ENCODE data around the gene INTS6L. TPM values are rescaled to one million over a fixed set of nuclear protein-coding genes. Genes with fewer than 3 reads are reported as not detected.

INTS6L gene
- total RNA-seq, 2 experiments from 2014 or later = 20.3 to 22.8 TPM

- H3K4me3 Mint-ChIP-seq = no peak overlapping the region
- H3K27me3 Mint-ChIP-seq = no peaks in the 10 kb centered on the region
- H3K36me3 Mint-ChIP-seq = peaks cover 16% of the 10 kb centered on the region
- H3K9me3 Mint-ChIP-seq (ENCODE audit: low read depth) = no peaks in the 10 kb centered on the region
- CTCF ChIA-PET = no interaction called here
- H3K4me1 Mint-ChIP-seq = peaks cover 22% of the 10 kb centered on the region
- ATAC-seq (no peak), DNase-seq (no peak)
- no peak overlapping the region for H3K27ac Mint-ChIP-seq
These were observed 14.8 kb downstream of the INTS6L start for GRCh38 chrX:135535077-135535940.

- Mint-ChIP-seq H3K4me3 (no peak overlapping the region), H3K27ac (peak overlapping the region; percentile 65), H3K36me3 (peaks cover 13% of the 10 kb centered on the region), H3K27me3 (no peaks in the 10 kb centered on the region), H3K4me1 (peaks cover 18% of the 10 kb centered on the region), H3K9me3 (ENCODE audit: low read depth) (no peaks in the 10 kb centered on the region)
- peak; percentile 36 for ATAC-seq
- DNase-seq = no peak
- CTCF ChIA-PET = no interaction called here
These were observed 16.4 kb downstream of the INTS6L start for GRCh38 chrX:135536877-135537276.

- H3K27me3 Mint-ChIP-seq = no peaks in the 10 kb centered on the region
- H3K27ac Mint-ChIP-seq = no peak overlapping the region
- CTCF ChIA-PET = interaction anchor here (1.4 kb wide), 1 partner anchor 31 kb away, joined by 3 read pairs; no protein-coding TSS in a partner anchor
- ATAC-seq (no peak), DNase-seq (no peak)
- H3K9me3 Mint-ChIP-seq (ENCODE audit: low read depth) = no peaks in the 10 kb centered on the region
- H3K4me3 Mint-ChIP-seq = no peak overlapping the region
- peaks cover 11% of the 10 kb centered on the region for H3K36me3 Mint-ChIP-seq
- H3K4me1 Mint-ChIP-seq = peaks cover 32% of the 10 kb centered on the region
These were observed 20.9 kb downstream of the INTS6L start for GRCh38 chrX:135541351-135541750.

DNA sequence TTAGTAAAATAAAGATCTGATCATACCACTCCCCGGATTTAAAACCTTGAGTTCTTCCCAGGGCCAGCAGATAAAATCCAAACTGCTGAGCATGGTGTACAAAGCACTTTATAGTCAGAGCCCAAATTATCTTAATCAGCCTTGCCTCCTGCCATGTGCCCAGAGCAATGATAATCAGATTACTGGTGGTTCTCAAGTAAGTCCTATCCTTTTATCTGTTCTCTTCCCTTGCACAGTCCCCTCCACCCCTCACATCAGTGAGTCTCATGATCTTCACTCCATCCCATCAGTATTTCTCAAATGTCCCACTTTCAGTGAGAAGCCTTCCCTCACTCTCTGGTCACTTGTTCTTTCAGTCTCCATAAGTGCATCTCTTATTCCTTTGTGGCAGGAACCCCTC is 22.7 kb downstream of the INTS6L start:
- Mint-ChIP-seq H3K36me3 (peaks cover 18% of the 10 kb centered on the region), H3K27me3 (no peaks in the 10 kb centered on the region), H3K27ac (no peak overlapping the region), H3K4me1 (peaks cover 24% of the 10 kb centered on the region), H3K9me3 (ENCODE audit: low read depth) (no peaks in the 10 kb centered on the region), H3K4me3 (no peak overlapping the region)
- ATAC-seq = no peak
- CTCF ChIA-PET = interaction anchor here (1.3 kb wide), 1 partner anchor 17 kb away, joined by 4 read pairs; no protein-coding TSS in a partner anchor
- no peak for DNase-seq

GRCh38 chrX:135543924-135544323 is 23.5 kb downstream of the INTS6L start:
- Mint-ChIP-seq H3K27ac (no peak overlapping the region), H3K4me1 (peaks cover 22% of the 10 kb centered on the region), H3K9me3 (ENCODE audit: low read depth) (no peaks in the 10 kb centered on the region), H3K4me3 (no peak overlapping the region), H3K27me3 (no peaks in the 10 kb centered on the region), H3K36me3 (peaks cover 15% of the 10 kb centered on the region)
- peak; percentile 41 for DNase-seq
- no peak for ATAC-seq
- CTCF ChIA-PET = interaction anchor here (1.3 kb wide), 1 partner anchor 18 kb away, joined by 4 read pairs; no protein-coding TSS in a partner anchor

GRCh38 chrX:135544338-135544948 is 24.0 kb downstream of the INTS6L start:
- peaks cover 17% of the 10 kb centered on the region for H3K36me3 Mint-ChIP-seq
- peak overlapping the region; percentile 28 for H3K27ac Mint-ChIP-seq
- no peak overlapping the region for H3K4me3 Mint-ChIP-seq
- H3K27me3 Mint-ChIP-seq = no peaks in the 10 kb centered on the region
- CTCF ChIA-PET = interaction anchor here (1.1 to 1.3 kb wide), 2 partner anchors 18 to 52 kb away, joined by 3 to 4 read pairs; no protein-coding TSS in a partner anchor
- peaks cover 21% of the 10 kb centered on the region for H3K4me1 Mint-ChIP-seq
- peak; percentile 33 for ATAC-seq
- H3K9me3 Mint-ChIP-seq (ENCODE audit: low read depth) = no peaks in the 10 kb centered on the region
- DNase-seq = no peak

DNA sequence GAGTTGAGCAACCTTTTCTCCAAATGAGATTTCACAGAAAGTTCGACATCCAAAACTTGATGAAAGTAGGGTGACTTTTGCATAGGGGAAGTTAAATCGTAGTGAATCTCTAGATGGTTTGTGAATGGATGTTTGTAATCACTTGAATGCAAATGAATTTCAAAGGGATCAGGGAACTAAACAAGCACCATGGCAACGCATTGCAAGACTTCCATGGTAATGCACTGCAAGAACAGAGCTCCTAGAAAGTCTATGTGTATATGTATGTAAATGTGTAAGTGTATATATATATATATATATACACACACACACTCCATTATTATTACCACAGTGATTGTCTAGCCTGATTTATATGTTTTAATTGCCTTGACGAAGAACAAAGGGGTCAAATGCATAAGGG is 27.3 kb downstream of the INTS6L start:
- ATAC-seq (no peak), DNase-seq (no peak)
- H3K27me3 Mint-ChIP-seq = no peaks in the 10 kb centered on the region
- H3K9me3 Mint-ChIP-seq (ENCODE audit: low read depth) = no peaks in the 10 kb centered on the region
- CTCF ChIA-PET = no interaction called here
- peaks cover 17% of the 10 kb centered on the region for H3K4me1 Mint-ChIP-seq
- H3K4me3 Mint-ChIP-seq = no peak overlapping the region
- H3K27ac Mint-ChIP-seq = no peak overlapping the region
- H3K36me3 Mint-ChIP-seq = peaks cover 30% of the 10 kb centered on the region

DNA sequence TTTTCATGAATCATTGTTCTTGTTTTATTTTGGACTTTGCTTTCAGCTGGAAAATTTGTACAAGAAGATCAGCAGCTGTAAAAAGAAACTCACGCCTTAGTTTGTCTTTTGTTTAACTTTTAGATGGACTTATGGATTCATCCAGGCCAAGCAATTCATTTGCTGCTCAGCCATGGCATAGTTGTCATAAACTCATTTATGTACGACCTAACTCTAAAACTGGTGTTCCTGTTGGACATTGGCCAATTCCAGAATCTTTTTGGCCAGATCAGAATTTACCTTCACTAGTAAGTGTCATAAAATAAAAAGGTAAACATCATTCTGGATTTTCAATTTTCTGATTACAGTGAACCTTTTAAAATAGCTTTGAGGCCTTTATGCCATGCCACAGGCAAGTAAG is 29.1 kb downstream of the INTS6L start:
- DNase-seq (no peak), ATAC-seq (no peak)
- peaks cover 3% of the 10 kb centered on the region for H3K4me1 Mint-ChIP-seq
- no peaks in the 10 kb centered on the region for H3K9me3 Mint-ChIP-seq (ENCODE audit: low read depth)
- no peaks in the 10 kb centered on the region for H3K27me3 Mint-ChIP-seq
- H3K4me3 Mint-ChIP-seq = no peak overlapping the region
- H3K36me3 Mint-ChIP-seq = peaks cover 34% of the 10 kb centered on the region
- CTCF ChIA-PET = no interaction called here
- no peak overlapping the region for H3K27ac Mint-ChIP-seq

- no peak for ATAC-seq
- Mint-ChIP-seq H3K36me3 (peaks cover 31% of the 10 kb centered on the region), H3K27ac (no peak overlapping the region)
These were observed 35.6 kb downstream of the INTS6L start for GRCh38 chrX:135556055-135556454.

DNA sequence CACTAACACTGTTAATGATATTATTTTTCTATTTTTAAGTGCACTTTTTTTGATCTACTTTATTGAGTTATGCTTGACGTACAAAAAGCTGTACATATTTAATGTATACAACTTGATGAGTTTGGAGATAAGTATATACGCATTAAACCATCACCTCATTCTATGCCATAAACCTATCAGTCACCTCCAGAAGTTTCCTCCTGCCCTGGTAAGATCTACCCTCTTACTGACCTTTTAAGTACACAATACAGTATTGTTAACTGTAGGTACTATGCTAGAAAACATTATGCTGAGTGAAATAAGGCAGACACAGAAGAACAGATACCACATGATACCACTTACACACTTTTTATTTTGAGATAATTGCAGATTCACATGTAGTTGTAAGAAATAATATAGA is 36.9 kb downstream of the INTS6L start:
- Mint-ChIP-seq H3K4me1 (no peaks in the 10 kb centered on the region), H3K4me3 (no peak overlapping the region), H3K27me3 (no peaks in the 10 kb centered on the region), H3K9me3 (ENCODE audit: low read depth) (no peaks in the 10 kb centered on the region), H3K36me3 (peaks cover 30% of the 10 kb centered on the region), H3K27ac (no peak overlapping the region)
- no peak for ATAC-seq
- CTCF ChIA-PET = no interaction called here
- no peak for DNase-seq

More at GRCh38 chrX:135556055-135556454, 35.6 kb downstream of the INTS6L start:
- no peak overlapping the region for H3K4me3 Mint-ChIP-seq
- H3K27me3 Mint-ChIP-seq = no peaks in the 10 kb centered on the region
- CTCF ChIA-PET = no interaction called here
- H3K4me1 Mint-ChIP-seq = no peaks in the 10 kb centered on the region
- no peaks in the 10 kb centered on the region for H3K9me3 Mint-ChIP-seq (ENCODE audit: low read depth)
- DNase-seq = no peak

- peaks cover 23% of the 10 kb centered on the region for H3K36me3 Mint-ChIP-seq
- peaks cover 6% of the 10 kb centered on the region for H3K4me1 Mint-ChIP-seq
- no peak overlapping the region for H3K27ac Mint-ChIP-seq
- DNase-seq (no peak), ATAC-seq (no peak)
- CTCF ChIA-PET = interaction anchor here (0.8 kb wide), 1 partner anchor 31 kb away, joined by 3 read pairs; no protein-coding TSS in a partner anchor
- no peaks in the 10 kb centered on the region for H3K27me3 Mint-ChIP-seq
- no peak overlapping the region for H3K4me3 Mint-ChIP-seq
- H3K9me3 Mint-ChIP-seq (ENCODE audit: low read depth) = no peaks in the 10 kb centered on the region
These were observed 52.0 kb downstream of the INTS6L start for GRCh38 chrX:135572436-135572835.

DNA sequence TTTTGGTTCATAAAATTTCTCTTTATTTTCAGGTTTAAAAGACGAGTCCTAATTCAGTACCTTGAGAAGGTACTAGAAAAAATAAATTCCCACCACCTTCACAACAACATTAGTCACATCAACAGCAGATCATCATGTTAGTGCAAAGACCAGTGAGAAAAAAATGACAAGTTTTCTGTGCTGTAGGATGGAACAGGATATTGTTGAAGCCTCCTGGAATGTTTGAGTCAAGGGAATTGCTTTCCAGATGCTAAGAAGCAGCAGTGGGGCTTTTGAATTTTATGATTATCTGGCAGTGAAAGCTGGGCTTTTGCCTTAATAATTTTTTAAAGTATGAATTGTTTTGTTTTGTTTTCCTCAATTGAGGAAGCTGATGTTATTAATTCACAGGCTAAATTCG is 61.0 kb downstream of the INTS6L start:
- DNase-seq = no peak
- Mint-ChIP-seq H3K9me3 (ENCODE audit: low read depth) (no peaks in the 10 kb centered on the region), H3K27me3 (no peaks in the 10 kb centered on the region), H3K36me3 (peaks cover 19% of the 10 kb centered on the region), H3K27ac (no peak overlapping the region), H3K4me3 (no peak overlapping the region), H3K4me1 (peaks cover 4% of the 10 kb centered on the region)
- CTCF ChIA-PET = no interaction called here
- no peak for ATAC-seq

DNA sequence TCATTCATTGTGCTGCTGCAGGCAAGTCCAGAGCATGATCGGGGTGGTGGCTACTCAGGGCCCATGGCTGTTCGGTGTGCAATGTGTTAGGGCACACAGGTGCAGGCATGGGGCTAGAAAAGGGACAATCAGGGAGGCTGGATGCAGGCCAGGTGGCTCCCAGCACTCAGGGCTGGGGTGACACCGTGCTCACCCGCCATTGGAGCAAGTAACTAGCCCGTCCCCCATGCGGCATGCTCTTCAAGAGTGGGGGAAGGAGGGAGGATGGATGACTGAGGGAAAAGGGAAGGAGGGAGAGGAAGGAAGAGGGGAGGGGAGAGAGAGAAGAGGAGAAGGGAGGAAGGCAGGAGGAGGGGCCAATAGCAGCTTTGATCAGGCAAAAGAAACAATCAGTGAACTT is 64.7 kb downstream of the INTS6L start:
- Mint-ChIP-seq H3K27ac (no peak overlapping the region), H3K27me3 (peaks cover 6% of the 10 kb centered on the region)
- CTCF ChIA-PET = no interaction called here

GRCh38 chrX:135591871-135592270 is 71.4 kb downstream of the INTS6L start:
- CTCF ChIA-PET = no interaction called here

More for the DNA sequence above, 64.7 kb downstream of the INTS6L start:
- no peak for DNase-seq
- ATAC-seq = no peak
- H3K9me3 Mint-ChIP-seq (ENCODE audit: low read depth) = no peaks in the 10 kb centered on the region
- no peaks in the 10 kb centered on the region for H3K4me1 Mint-ChIP-seq
- peaks cover 4% of the 10 kb centered on the region for H3K36me3 Mint-ChIP-seq
- H3K4me3 Mint-ChIP-seq = no peak overlapping the region

More at GRCh38 chrX:135591871-135592270, 71.4 kb downstream of the INTS6L start:
- Mint-ChIP-seq H3K36me3 (no peaks in the 10 kb centered on the region), H3K4me1 (no peaks in the 10 kb centered on the region), H3K27ac (no peak overlapping the region), H3K27me3 (peaks cover 19% of the 10 kb centered on the region), H3K9me3 (ENCODE audit: low read depth) (no peaks in the 10 kb centered on the region), H3K4me3 (no peak overlapping the region)
- DNase-seq = no peak
- ATAC-seq = no peak

Measured in activated CD8-positive, alpha-beta memory T cell treated with anti-CD3 and anti-CD28 coated beads, Interleukin-2, amount 10 ng/mL, durations not matched to agents 7 days and 5 days (primary cell).